ENCODE results near the gene TRPM2.

DNA sequence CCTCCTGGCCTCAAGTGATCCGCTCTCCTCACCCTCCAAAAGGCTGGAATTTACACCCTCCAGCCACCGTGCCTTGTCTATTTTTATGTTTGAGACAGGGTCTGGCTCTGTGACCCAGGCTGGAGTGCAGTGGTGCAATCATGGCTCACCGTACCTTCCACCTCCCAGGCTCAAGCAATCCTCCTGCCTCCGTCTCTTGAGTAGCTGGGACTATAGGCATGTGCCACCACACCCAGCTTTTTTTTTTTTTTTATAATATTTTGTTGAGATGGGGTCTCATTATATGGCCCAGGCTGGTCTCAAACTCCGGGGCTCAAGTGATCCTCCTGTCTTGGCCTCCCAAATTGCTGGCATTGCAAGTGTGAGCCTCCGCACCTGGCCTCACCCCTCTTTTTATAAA, 38.8 kb downstream of the TRPM2 start:
- TF ChIP-seq, protein P1, sequence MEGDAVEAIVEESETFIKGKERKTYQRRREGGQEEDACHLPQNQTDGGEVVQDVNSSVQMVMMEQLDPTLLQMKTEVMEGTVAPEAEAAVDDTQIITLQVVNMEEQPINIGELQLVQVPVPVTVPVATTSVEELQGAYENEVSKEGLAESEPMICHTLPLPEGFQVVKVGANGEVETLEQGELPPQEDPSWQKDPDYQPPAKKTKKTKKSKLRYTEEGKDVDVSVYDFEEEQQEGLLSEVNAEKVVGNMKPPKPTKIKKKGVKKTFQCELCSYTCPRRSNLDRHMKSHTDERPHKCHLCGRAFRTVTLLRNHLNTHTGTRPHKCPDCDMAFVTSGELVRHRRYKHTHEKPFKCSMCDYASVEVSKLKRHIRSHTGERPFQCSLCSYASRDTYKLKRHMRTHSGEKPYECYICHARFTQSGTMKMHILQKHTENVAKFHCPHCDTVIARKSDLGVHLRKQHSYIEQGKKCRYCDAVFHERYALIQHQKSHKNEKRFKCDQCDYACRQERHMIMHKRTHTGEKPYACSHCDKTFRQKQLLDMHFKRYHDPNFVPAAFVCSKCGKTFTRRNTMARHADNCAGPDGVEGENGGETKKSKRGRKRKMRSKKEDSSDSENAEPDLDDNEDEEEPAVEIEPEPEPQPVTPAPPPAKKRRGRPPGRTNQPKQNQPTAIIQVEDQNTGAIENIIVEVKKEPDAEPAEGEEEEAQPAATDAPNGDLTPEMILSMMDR (IDR thresholded peaks at IDR 0.05; ENCODE audit: borderline replicate concordance, extremely low read depth, low read length, poor library complexity, severe bottlenecking) = no peak
- no peak for TF ChIP-seq EZH2 (IDR thresholded peaks at IDR 0.05; ENCODE audit: borderline replicate concordance, low read depth, low read length, severe bottlenecking)

All from DND-41 (cell line).